ENCODE results near the gene RNASE12. TPM values are rescaled to one million over a fixed set of nuclear protein-coding genes. Genes with fewer than 3 reads are reported as not detected.
A peak's percentile ranks its signal among the peaks of the same experiment; 100 is the strongest.

RNASE12 gene
- total and polyA plus RNA-seq, 9 of the 15 experiments (the other 6 are each of a cell fraction or from before 2014, with no cell fraction given), result 0.24 TPM; not detected in 8

- TF ChIP-seq THAP12 (CRISPR knock-in tag; IDR thresholded peaks at IDR 0.05) (no peak), ZNF324 (CRISPR knock-in tag; IDR thresholded peaks at IDR 0.05) (no peak), ARNT (IDR thresholded peaks at IDR 0.05) (peak in 1 of 2 experiments; percentile 50; a peak in 1 of 4 replicates), CXXC5 (CRISPR knock-in tag; IDR thresholded peaks at IDR 0.05) (0 out of 2 replicates have a peak, but pooled peaks have one; percentile 29), E2F8 (IDR thresholded peaks at IDR 0.05; ENCODE audit: low read depth, partially characterized antibody) (peak; percentile 56), GABPB2 (CRISPR knock-in tag; conservative IDR thresholded peaks at IDR 0.05) (no peak), TAF1 (IDR thresholded peaks at IDR 0.05; ENCODE audit: control insufficient read depth, extremely low read depth, insufficient read depth, low read length, severe bottlenecking) (no peak), POLR2H (tag; IDR thresholded peaks at IDR 0.05; ENCODE audit: low read depth) (peak; percentile 99), SIX5 (IDR thresholded peaks at IDR 0.05; ENCODE audit: borderline replicate concordance in 1 of 2, insufficient read depth in 1 of 2, low read depth in 1 of 2, low read length in 2 of 2) (no peak), CTCFL (IDR thresholded peaks at IDR 0.05; ENCODE audit: borderline replicate concordance, insufficient read depth, low read depth, low read length, poor library complexity, severe bottlenecking) (peak; percentile 58), TCFL5 (CRISPR knock-in tag; conservative IDR thresholded peaks at IDR 0.05) (no peak), POLR3A (IDR thresholded peaks at IDR 0.05; ENCODE audit: borderline replicate concordance, extremely low read depth, insufficient read depth, insufficient read length) (peak; percentile 87), NBN (IDR thresholded peaks at IDR 0.05; ENCODE audit: low read depth) (0 out of 2 replicates have a peak, but pooled peaks have one; percentile 33), CEBPG (CRISPR knock-in tag; IDR thresholded peaks at IDR 0.05) (peak; percentile 26; the same call in 1 of the 2 replicates), CEBPG (tag; conservative IDR thresholded peaks at IDR 0.05 in 1 of 2, IDR thresholded peaks at IDR 0.05 in 1 of 2) (no peak), GATAD2B (IDR thresholded peaks at IDR 0.05; ENCODE audit: borderline replicate concordance) (peak; percentile 41; the same call in 1 of the 2 replicates)
Measured at GRCh38 chr14:20609215-20610001, 18.2 kb upstream of the RNASE12 start (continued).

Data from K562 (cell line).